GM23248 (cell line): ENCODE results near the gene ZNF213. TPM values are rescaled to one million over a fixed set of nuclear protein-coding genes. Genes with fewer than 3 reads are reported as not detected.
A peak's percentile ranks its signal among the peaks of the same experiment; 100 is the strongest.

Source experiments
- DNase-seq: peaks from one replicate; pipeline ENCODE4 v3.0.0-alpha.2; 2015
- H2AFZ ChIP-seq: fragments of 200-600 bp; sonication (generic); 2 replicates; pipeline ENCODE4 v1.6.1; 2016; ENCODE audit warnings: antibody characterized with exemption
- H3F3A ChIP-seq: fragments of 200-600 bp; sonication (generic); 2 replicates; pipeline ENCODE4 v1.6.1; 2016; ENCODE audit warnings: mild to moderate bottlenecking, antibody characterized with exemption, mixed run types; ENCODE audit not compliant: insufficient read depth
- H3K27ac ChIP-seq: fragments of 200-600 bp; sonication (generic); 2 replicates; pipeline ENCODE4 v1.5.1; 2016; ENCODE audit warnings: mild to moderate bottlenecking
- H3K27me3 ChIP-seq: fragments of 200-600 bp; sonication (generic); replicated peaks from 2 replicates; pipeline ENCODE4 v1.6.1; 2016; ENCODE audit warnings: mild to moderate bottlenecking; ENCODE audit not compliant: insufficient read depth
- H3K36me3 ChIP-seq: fragments of 200-600 bp; sonication (generic); 2 replicates; pipeline ENCODE4 v1.6.1; 2016; ENCODE audit warnings: low read depth, mild to moderate bottlenecking
- H3K4me1 ChIP-seq: fragments of 200-600 bp; sonication (generic); 2 replicates; pipeline ENCODE4 v1.6.1; 2016; ENCODE audit warnings: mild to moderate bottlenecking; ENCODE audit not compliant: insufficient read depth
- H3K4me2 ChIP-seq: fragments of 200-600 bp; sonication (generic); one replicate; pipeline ENCODE4 v1.6.1; 2016; ENCODE audit warnings: mild to moderate bottlenecking; ENCODE audit not compliant: unreplicated experiment
- H3K4me3 ChIP-seq: fragments of 200-600 bp; sonication (generic); 2 replicates; pipeline ENCODE4 v1.5.1; 2016; ENCODE audit warnings: mild to moderate bottlenecking
- H3K79me2 ChIP-seq: fragments of 200-600 bp; sonication (generic); 2 replicates; pipeline ENCODE4 v1.6.1; 2016; ENCODE audit warnings: mild to moderate bottlenecking; ENCODE audit not compliant: insufficient read depth
- H3K9ac ChIP-seq: fragments of 200-600 bp; sonication (generic); 2 replicates; pipeline ENCODE4 v1.6.1; 2016; ENCODE audit warnings: mild to moderate bottlenecking
- H3K9me2 ChIP-seq: fragments of 200-600 bp; sonication (generic); 2 replicates; pipeline ENCODE4 v1.6.1; 2016; ENCODE audit warnings: mixed run types, mild to moderate bottlenecking, moderate library complexity; ENCODE audit not compliant: insufficient read depth
- H3K9me3 ChIP-seq: fragments of 200-600 bp; sonication (generic); one replicate; pipeline ENCODE4 v1.6.1; 2017; ENCODE audit warnings: low read depth
- H4K20me1 ChIP-seq: fragments of 200-600 bp; sonication (generic); 2 replicates; pipeline ENCODE4 v1.6.0; 2016; ENCODE audit not compliant: insufficient read depth
- EZH2 ChIP-seq: fragments of 200-600 bp; sonication (generic); IDR thresholded peaks from 2 replicates; pipeline ENCODE4 v1.6.1; 2018; ENCODE audit warnings: antibody characterized with exemption, mild to moderate bottlenecking; ENCODE audit not compliant: insufficient read depth, poor library complexity, severe bottlenecking
- EZH2phosphoT487 ChIP-seq: fragments of 200-600 bp; sonication (generic); IDR thresholded peaks from 2 replicates; pipeline ENCODE4 v1.6.1; 2018; ENCODE audit warnings: antibody characterized with exemption, moderate library complexity, mild to moderate bottlenecking, low read depth; ENCODE audit not compliant: insufficient read depth
- WGBS, 2 experiments: methylation state at CpG; one replicate each; pipeline ENCODE4 v1.1.6; 2015 to 2017; ENCODE audit warnings: low lambda C conversion rate in 2 of 2, low coverage in 1 of 2; ENCODE audit errors: missing lambda C conversion rate in 2 of 2; 5-methylcytosine and 5-hydroxymethylcytosine counted together
- in situ Hi-C: fragments of 300-500 bp; cut with MboI; formaldehyde crosslinking; loops from 2 replicates; pipeline ENCODE4 v1.15.0; 2020
- polyA plus RNA-seq: library from polyadenylated mRNA; unstranded; fragments of >200 nt; fragmentation: Nextera tagmentation; extraction: Ambion mirVana; gene quantifications from 2 replicates; pipeline ENCODE4 v1.2.1, GENCODE V29; 2016
- total RNA-seq: library from RNA; depleted of rRNA; stranded (reverse); fragments of >200 nt; shearing (Covaris generic); gene quantifications from 2 replicates; pipeline ENCODE4 v1.2.3, GENCODE V29; 2014

The ZNF213 gene
- total and polyA plus RNA-seq, 2 experiments from 2014 or later, result 5.3 to 7.3 TPM

DNA sequence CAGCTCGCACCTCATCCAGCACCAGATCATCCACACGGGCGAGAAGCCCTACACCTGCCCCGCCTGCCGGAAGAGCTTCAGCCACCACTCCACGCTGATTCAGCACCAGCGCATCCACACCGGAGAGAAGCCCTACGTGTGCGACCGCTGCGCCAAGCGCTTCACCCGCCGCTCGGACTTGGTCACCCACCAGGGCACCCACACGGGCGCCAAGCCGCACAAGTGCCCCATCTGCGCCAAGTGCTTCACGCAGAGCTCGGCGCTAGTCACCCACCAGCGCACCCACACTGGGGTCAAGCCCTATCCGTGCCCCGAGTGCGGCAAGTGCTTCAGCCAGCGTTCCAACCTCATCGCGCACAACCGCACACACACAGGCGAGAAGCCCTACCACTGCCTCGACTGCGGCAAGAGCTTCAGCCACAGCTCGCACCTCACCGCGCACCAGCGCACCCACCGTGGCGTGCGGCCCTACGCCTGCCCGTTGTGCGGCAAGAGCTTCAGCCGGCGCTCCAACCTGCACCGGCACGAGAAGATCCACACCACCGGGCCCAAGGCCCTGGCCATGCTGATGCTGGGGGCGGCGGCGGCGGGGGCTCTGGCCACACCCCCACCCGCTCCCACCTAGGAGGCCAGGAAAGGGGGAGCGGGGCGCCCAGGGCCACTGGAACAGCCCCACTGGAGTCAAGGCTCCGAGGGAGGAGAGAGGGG is 15.0 kb upstream of the ZNF213 start:
- 95% methylated on average over 46 to 57 of the region's 57 CpGs for WGBS, 2 experiments
- in situ Hi-C loops, result no loop called here
- Histone ChIP-seq H3K9me2 (no peaks in the 10 kb centered on the region), H3K4me2 (no peak overlapping the region), H3K9ac (no peak overlapping the region), H2AFZ (no peak overlapping the region), H3K4me1 (peaks cover 5% of the 10 kb centered on the region; the same call in 1 of the 2 replicates), H3K27ac (no peak overlapping the region), H4K20me1 (no peaks in the 10 kb centered on the region), H3K9me3 (no peaks in the 10 kb centered on the region), H3K4me3 (no peak overlapping the region), H3F3A (peaks cover under 1% of the 10 kb centered on the region; the same call in 1 of the 2 replicates), H3K36me3 (no peaks in the 10 kb centered on the region), H3K27me3 (no peaks in the 10 kb centered on the region), H3K79me2 (no peaks in the 10 kb centered on the region)
- TF ChIP-seq EZH2phosphoT487 (no peak), EZH2 (no peak)
- no peak for DNase-seq

- no peak for DNase-seq
- no peak overlapping the region for H3K4me3 ChIP-seq
- H3K9ac ChIP-seq, result no peak overlapping the region
- in situ Hi-C loops, result no loop called here
- no peaks in the 10 kb centered on the region for H3K27me3 ChIP-seq
- H4K20me1 ChIP-seq, result no peaks in the 10 kb centered on the region
- no peak overlapping the region for H3K27ac ChIP-seq
- no peak overlapping the region for H3K4me2 ChIP-seq
- TF ChIP-seq EZH2phosphoT487, result no peak
- no peak for TF ChIP-seq EZH2
- peaks cover 9% of the 10 kb centered on the region for H3K4me1 ChIP-seq
- H2AFZ ChIP-seq, result no peak overlapping the region
- no peaks in the 10 kb centered on the region for H3K36me3 ChIP-seq
- H3F3A ChIP-seq, result peaks cover 7% of the 10 kb centered on the region
- H3K9me3 ChIP-seq, result no peaks in the 10 kb centered on the region
- no peaks in the 10 kb centered on the region for H3K79me2 ChIP-seq
- 90 to 93% methylated on average over 11 to 16 of the region's 16 CpGs for WGBS, 2 experiments
- H3K9me2 ChIP-seq, result no peaks in the 10 kb centered on the region
These were observed 14.4 kb upstream of the ZNF213 start for GRCh38 chr16:3120435-3120834.

- H3K4me3 ChIP-seq, result no peak overlapping the region
- H3K36me3 ChIP-seq, result no peaks in the 10 kb centered on the region
- in situ Hi-C loops, result no loop called here
- DNase-seq, result no peak
- H3K79me2 ChIP-seq, result no peaks in the 10 kb centered on the region
- H3K9ac ChIP-seq, result no peak overlapping the region
- TF ChIP-seq EZH2 (no peak), EZH2phosphoT487 (no peak)
- H3F3A ChIP-seq, result peaks cover 17% of the 10 kb centered on the region
- H3K9me3 ChIP-seq, result no peaks in the 10 kb centered on the region
- H3K27ac ChIP-seq, result no peak overlapping the region
- no peak overlapping the region for H2AFZ ChIP-seq
- H3K9me2 ChIP-seq, result no peaks in the 10 kb centered on the region
- 58 to 64% methylated on average over 7 of the region's 7 CpGs for WGBS, 2 experiments
- H3K4me2 ChIP-seq, result no peak overlapping the region
- H4K20me1 ChIP-seq, result no peaks in the 10 kb centered on the region
- peaks cover 9% of the 10 kb centered on the region for H3K4me1 ChIP-seq
- H3K27me3 ChIP-seq, result no peaks in the 10 kb centered on the region
These were observed 12.9 kb upstream of the ZNF213 start for GRCh38 chr16:3121851-3122467.

GRCh38 chr16:3122926-3123570 is 11.8 kb upstream of the ZNF213 start:
- Histone ChIP-seq H2AFZ (no peak overlapping the region), H3K4me3 (0 out of 2 replicates have a peak overlapping the region, but pooled peaks have one; percentile 79), H3K9ac (no peak overlapping the region; the same call in 1 of the 2 replicates), H3K79me2 (0 out of 2 replicates have a peak, but pooled peaks cover 7% of the 10 kb centered on the region), H3K9me3 (no peaks in the 10 kb centered on the region), H3K4me1 (peaks cover 9% of the 10 kb centered on the region), H3K27me3 (no peaks in the 10 kb centered on the region), H4K20me1 (no peaks in the 10 kb centered on the region), H3K4me2 (no peak overlapping the region), H3K9me2 (no peaks in the 10 kb centered on the region), H3K36me3 (no peaks in the 10 kb centered on the region), H3K27ac (no peak overlapping the region), H3F3A (peaks cover 22% of the 10 kb centered on the region)
- in situ Hi-C loops, result no loop called here
- WGBS, 2 experiments, result 28 to 42% methylated on average over 7 to 8 of the region's 8 CpGs
- TF ChIP-seq EZH2 (no peak), EZH2phosphoT487 (no peak)
- DNase-seq, result peak; percentile 50
